AG20443 (cell line): ENCODE data around the gene CHST11.
A peak's percentile ranks its signal among the peaks of the same experiment; 100 is the strongest.

Source experiments
- DNase-seq: peaks from one replicate; pipeline ENCODE4 v3.0.0; 2012; ENCODE audit warnings: low spot score, mixed read lengths

Gene CHST11

GRCh38 chr12:104480826-104481440 lies 24.2 kb downstream of the CHST11 start:
- no peak for DNase-seq

GRCh38 chr12:104482113-104482512 lies 25.4 kb downstream of the CHST11 start:
- DNase-seq, result no peak

GRCh38 chr12:104482748-104483147 lies 26.0 kb downstream of the CHST11 start:
- no peak for DNase-seq

- DNase-seq, result no peak
Observed at GRCh38 chr12:104484079-104484478, 27.3 kb downstream of the CHST11 start.

- no peak for DNase-seq
Observed at GRCh38 chr12:104485651-104486362, 29.1 kb downstream of the CHST11 start.

- peak; percentile 41 for DNase-seq
Observed at GRCh38 chr12:104486363-104486750, 29.6 kb downstream of the CHST11 start.

- no peak for DNase-seq
Observed at GRCh38 chr12:104486943-104487819, 30.4 kb downstream of the CHST11 start.

- DNase-seq, result no peak
Observed at GRCh38 chr12:104488374-104488773, 31.6 kb downstream of the CHST11 start.

GRCh38 chr12:104490186-104490585 lies 33.4 kb downstream of the CHST11 start:
- no peak for DNase-seq

GRCh38 chr12:104490850-104491249 lies 34.1 kb downstream of the CHST11 start:
- DNase-seq, result no peak

- peak; percentile 30 for DNase-seq
Observed at GRCh38 chr12:104493496-104493895, 36.7 kb downstream of the CHST11 start.

GRCh38 chr12:104494137-104494792 lies 37.5 kb downstream of the CHST11 start:
- DNase-seq, result peak; percentile 35

GRCh38 chr12:104494793-104495158 lies 38.0 kb downstream of the CHST11 start:
- DNase-seq, result no peak

GRCh38 chr12:104495786-104496185 lies 39.0 kb downstream of the CHST11 start:
- DNase-seq, result no peak

GRCh38 chr12:104496336-104496735 lies 39.6 kb downstream of the CHST11 start:
- DNase-seq, result no peak

- DNase-seq, result no peak
Observed at GRCh38 chr12:104498211-104498801, 41.6 kb downstream of the CHST11 start.

GRCh38 chr12:104499668-104500332 lies 43.1 kb downstream of the CHST11 start:
- no peak for DNase-seq

GRCh38 chr12:104501115-104501514 lies 44.4 kb downstream of the CHST11 start:
- DNase-seq, result no peak

GRCh38 chr12:104501660-104502059 lies 44.9 kb downstream of the CHST11 start:
- DNase-seq, result no peak

GRCh38 chr12:104502217-104502616 lies 45.5 kb downstream of the CHST11 start:
- no peak for DNase-seq

- DNase-seq, result no peak
Observed at GRCh38 chr12:104502638-104503037, 45.9 kb downstream of the CHST11 start.
